Right atrium auricular region (tissue), 2 donors: Measurements from ENCODE around the gene SMYD4. TPM values are rescaled to one million over a fixed set of nuclear protein-coding genes. Genes with fewer than 3 reads are reported as not detected.
A peak's percentile ranks its signal among the peaks of the same experiment; 100 is the strongest.
"Not testable (repeated sequence)": the region's sequence is repeated elsewhere in the genome, so short reads cannot be mapped to it uniquely, and the experiment has no call there.

Experiments
- DNase-seq: peaks from one replicate; pipeline ENCODE4 v3.0.0-alpha.2; 2019; ENCODE audit warnings: low spot score
- H3K27ac ChIP-seq, 2 donors: fragments of 200-600 bp; sonication (generic); 1 replicate in 1 of 2; 2 replicates in 1 of 2; pipeline ENCODE4 v1.5.1; 2016 to 2019
- H3K27me3 ChIP-seq, 2 donors: fragments of 200-600 bp; sonication (generic); one replicate each; pipeline versions ENCODE4 v1.5.1 to v1.6.0; 2017 to 2019
- H3K36me3 ChIP-seq: fragments of 200-600 bp; sonication (generic); one replicate; pipeline ENCODE4 v1.5.1; 2016
- H3K4me1 ChIP-seq, 2 donors: fragments of 200-600 bp; sonication (generic); one replicate each; pipeline versions ENCODE4 v1.5.1 to v1.6.0; 2017 to 2019
- H3K4me3 ChIP-seq, 2 donors: fragments of 200-600 bp; sonication (generic); 1 replicate in 1 of 2; 2 replicates in 1 of 2; pipeline ENCODE4 v1.5.1; 2017 to 2019; ENCODE audit warnings: mild to moderate bottlenecking in 1 of 2, moderate library complexity in 1 of 2
- H3K9me3 ChIP-seq, 2 donors: fragments of 200-600 bp; sonication (generic); one replicate each; pipeline ENCODE4 v1.5.1; 2019
- CTCF ChIP-seq, 2 donors: fragments of 200-600 bp; sonication (generic); IDR thresholded peaks; one replicate each; pipeline ENCODE4 v1.5.1; 2019; ENCODE audit warnings: antibody characterized with exemption in 2 of 2
- total RNA-seq, 2 donors: library from RNA; depleted of rRNA; stranded (reverse); fragments of >200 nt; gene quantifications; one replicate each; pipeline ENCODE4 v1.1.0, GENCODE V29; 2016

SMYD4 gene
- total RNA-seq, 2 donors from 2014 or later, result 6.2 to 7.1 TPM

GRCh38 chr17:1861391-1862010 is 31.8 kb upstream of the SMYD4 start:
- H3K27ac ChIP-seq, result peak overlapping the region in 1 of 2 donors; percentile 39
- H3K4me3 ChIP-seq, result no peak overlapping the region
- peaks cover 14% of the 10 kb centered on the region for H3K36me3 ChIP-seq
- no peaks in the 10 kb centered on the region for H3K9me3 ChIP-seq
- no peak for TF ChIP-seq CTCF (IDR thresholded peaks at IDR 0.05)
- H3K27me3 ChIP-seq, result no peaks in the 10 kb centered on the region
- H3K4me1 ChIP-seq, result no peaks in the 10 kb centered on the region
- no peak for DNase-seq

- H3K4me1 ChIP-seq, result no peaks in the 10 kb centered on the region
- no peaks in the 10 kb centered on the region for H3K9me3 ChIP-seq
- H3K36me3 ChIP-seq, result peaks cover 14% of the 10 kb centered on the region
- no peak for DNase-seq
- no peak for TF ChIP-seq CTCF (IDR thresholded peaks at IDR 0.05)
- no peak overlapping the region for H3K4me3 ChIP-seq
- no peaks in the 10 kb centered on the region for H3K27me3 ChIP-seq
- H3K27ac ChIP-seq, result peak overlapping the region in 1 of 2 donors; percentile 39
Observed at GRCh38 chr17:1860978-1861377, 31.3 kb upstream of the SMYD4 start.

GRCh38 chr17:1856462-1856861 is 26.8 kb upstream of the SMYD4 start:
- not testable (repeated sequence) for H3K4me1 ChIP-seq, DNase-seq, H3K27ac ChIP-seq, H3K9me3 ChIP-seq, H3K27me3 ChIP-seq, H3K4me3 ChIP-seq
- peaks cover 34% of the 10 kb centered on the region for H3K36me3 ChIP-seq

- H3K27me3 ChIP-seq, result no peaks in the 10 kb centered on the region
- no peaks in the 10 kb centered on the region for H3K4me1 ChIP-seq
- H3K9me3 ChIP-seq, result no peaks in the 10 kb centered on the region
- no peak overlapping the region for H3K4me3 ChIP-seq
- TF ChIP-seq CTCF (IDR thresholded peaks at IDR 0.05), result no peak
- peaks cover 25% of the 10 kb centered on the region for H3K36me3 ChIP-seq
- no peak overlapping the region for H3K27ac ChIP-seq
- no peak for DNase-seq
Observed at GRCh38 chr17:1853698-1854097, 24.0 kb upstream of the SMYD4 start.

- no peak overlapping the region for H3K4me3 ChIP-seq
- peaks cover 4 to 6% of the 10 kb centered on the region in 2 donors for H3K4me1 ChIP-seq
- TF ChIP-seq CTCF (IDR thresholded peaks at IDR 0.05), result no peak
- no peak overlapping the region for H3K27ac ChIP-seq
- DNase-seq, result no peak
- H3K9me3 ChIP-seq, result no peaks in the 10 kb centered on the region
- peaks cover 20% of the 10 kb centered on the region for H3K36me3 ChIP-seq
- no peaks in the 10 kb centered on the region for H3K27me3 ChIP-seq
Observed at GRCh38 chr17:1852327-1852726, 22.6 kb upstream of the SMYD4 start.

- no peak overlapping the region for H3K4me3 ChIP-seq
- H3K27ac ChIP-seq, result peak overlapping the region; percentile 55 to 62
- H3K9me3 ChIP-seq, result no peaks in the 10 kb centered on the region
- H3K4me1 ChIP-seq, result peaks cover 4 to 13% of the 10 kb centered on the region in 2 donors
- H3K27me3 ChIP-seq, result no peaks in the 10 kb centered on the region
- TF ChIP-seq CTCF (IDR thresholded peaks at IDR 0.05), result no peak
- peaks cover 32% of the 10 kb centered on the region for H3K36me3 ChIP-seq
- no peak for DNase-seq
Observed at GRCh38 chr17:1847191-1847590, 17.5 kb upstream of the SMYD4 start.
